A549 (cell line): ENCODE results near the gene MAGEE2. TPM values are rescaled to one million over a fixed set of nuclear protein-coding genes. Genes with fewer than 3 reads are reported as not detected.

Source experiments
- ATAC-seq, 2 experiments: fragments of 200-7000 bp in 1 of 2; fragments of >200 bp in 1 of 2; cut with Nextera tagmentation in 1 of 2; cut with Tn5 transposase in 1 of 2; 3 replicates each; pipeline versions ENCODE4 v1.8.0 to v1.9.1; 2018 to 2020; ENCODE audit warnings: mild to moderate bottlenecking in 1 of 2, moderate library complexity in 1 of 2
- CTCF ChIA-PET: fragments of 300-600 bp; sonication (Branson Sonifier 250); formaldehyde crosslinking; extraction: SDS; loops from one replicate; lab custom pipeline; 2021; ENCODE audit warnings: antibody characterized with exemption, inconsistent platforms; lab: Yijun Ruan, JAX
- POLR2A ChIA-PET: fragments of 350-600 bp; formaldehyde crosslinking; extraction: SDS; loops from one replicate; lab custom pipeline; 2021; ENCODE audit warnings: antibody characterized with exemption, inconsistent platforms; lab: Yijun Ruan, JAX
- DNase-seq, 2 experiments: peaks; one replicate each; pipeline versions ENCODE4 v3.0.0 to v3.0.0-alpha.2; 2011 to 2016; ENCODE audit warnings: low read depth in 1 of 2, low spot score in 1 of 2
- FAIRE-seq: peaks from 2 replicates; lab custom pipeline; 2011; peaks lifted over from hg19 to GRCh38; lab: Jason Lieb, UNC
- H3K27ac ChIP-seq, 2 experiments: fragments of >200 bp; sonication (Bioruptor Twin); formaldehyde crosslinking; 3 replicates each; pipeline ENCODE4 v1.5.1; 2016 to 2017
- H3K4me1 ChIP-seq: fragments of >200 bp; sonication (Bioruptor Twin); formaldehyde crosslinking; 3 replicates; pipeline ENCODE4 v1.6.1; 2016
- H3K4me2 ChIP-seq: fragments of >200 bp; sonication (Bioruptor Twin); formaldehyde crosslinking; 3 replicates; pipeline ENCODE4 v1.6.1; 2016
- H3K4me3 ChIP-seq: fragments of >200 bp; sonication (Bioruptor Twin); formaldehyde crosslinking; 3 replicates; pipeline ENCODE4 v1.5.1; 2016
- H3K9me3 ChIP-seq: fragments of >200 bp; sonication (Bioruptor Twin); formaldehyde crosslinking; 3 replicates; pipeline ENCODE4 v1.6.1; 2016
- ATOH8 ChIP-seq: fragments of 250-450 bp; sonication (Bioruptor Pico); IDR thresholded peaks from 2 replicates; pipeline ENCODE4 v1.5.0; 2020; ENCODE audit warnings: low read depth, mild to moderate bottlenecking, moderate library complexity
- CBX2 ChIP-seq: fragments of 200-600 bp; sonication (generic); IDR thresholded peaks from 2 replicates; pipeline ENCODE4 v1.6.1; 2016; ENCODE audit warnings: low read depth, mild to moderate bottlenecking, borderline replicate concordance
- CHD4 ChIP-seq: fragments of 200-600 bp; sonication (generic); IDR thresholded peaks from 2 replicates; pipeline ENCODE4 v1.6.1; 2016; ENCODE audit warnings: antibody characterized with exemption, mild to moderate bottlenecking, borderline replicate concordance
- EHF ChIP-seq: fragments of 250-450 bp; sonication (Bioruptor Pico); IDR thresholded peaks from 2 replicates; pipeline ENCODE4 v1.5.0; 2020; ENCODE audit warnings: mild to moderate bottlenecking
- FOSB ChIP-seq: fragments of 250-450 bp; sonication (Bioruptor Pico); IDR thresholded peaks from 2 replicates; pipeline ENCODE4 v1.5.0; 2020; ENCODE audit warnings: mild to moderate bottlenecking, moderate library complexity
- FOSL2 ChIP-seq, 2 experiments: fragments of 450-650 bp in 1 of 2; fragments of >200 bp in 1 of 2; sonication (Bioruptor Twin) in 1 of 2; formaldehyde crosslinking; IDR thresholded peaks; 2 replicates each; pipeline versions ENCODE4 v1.5.0 to v1.6.1; 2016 to 2020; ENCODE audit warnings: mild to moderate bottlenecking in 1 of 2, moderate library complexity in 1 of 2
- FOXS1 ChIP-seq: fragments of 250-450 bp; sonication (Bioruptor Pico); IDR thresholded peaks from 2 replicates; pipeline ENCODE4 v1.5.0; 2020; ENCODE audit warnings: mild to moderate bottlenecking, moderate library complexity
- HDAC2 ChIP-seq: fragments of 200-600 bp; sonication (generic); IDR thresholded peaks from 2 replicates; pipeline ENCODE4 v1.6.1; 2016
- HEYL ChIP-seq: fragments of 250-450 bp; sonication (Bioruptor Pico); IDR thresholded peaks from 2 replicates; pipeline ENCODE4 v1.8.0; 2021; ENCODE audit warnings: mild to moderate bottlenecking, moderate library complexity
- HMGXB4 ChIP-seq: fragments of 250-450 bp; sonication (Bioruptor Pico); IDR thresholded peaks from 2 replicates; pipeline ENCODE4 v1.5.0; 2021; ENCODE audit warnings: mild to moderate bottlenecking, moderate library complexity, borderline replicate concordance
- JUNB ChIP-seq: fragments of >200 bp; sonication (Bioruptor Twin); formaldehyde crosslinking; IDR thresholded peaks from 2 replicates; pipeline ENCODE4 v1.6.1; 2016
- KDM1A ChIP-seq: fragments of 200-600 bp; sonication (generic); IDR thresholded peaks from 2 replicates; pipeline ENCODE4 v1.6.1; 2016; ENCODE audit warnings: low read depth, mild to moderate bottlenecking
- KDM5A ChIP-seq: fragments of 200-600 bp; sonication (generic); IDR thresholded peaks from 2 replicates; pipeline ENCODE4 v1.6.1; 2016; ENCODE audit warnings: antibody characterized with exemption, mild to moderate bottlenecking
- MYC ChIP-seq: IDR thresholded peaks from 2 replicates; pipeline ENCODE4 v1.6.1; 2012; ENCODE audit warnings: mild to moderate bottlenecking, inconsistent platforms, low read length, improper control_type of control experiment, borderline replicate concordance
- NFE2L2 ChIP-seq: fragments of 150-350 bp; conservative IDR thresholded peaks from 2 replicates; pipeline ENCODE4 v1.6.1; 2014; ENCODE audit warnings: low read length
- NPAS2 ChIP-seq: fragments of 250-450 bp; sonication (Bioruptor Pico); IDR thresholded peaks from 2 replicates; pipeline ENCODE4 v1.8.0; 2022; ENCODE audit warnings: mild to moderate bottlenecking, moderate library complexity, borderline replicate concordance
- PBX3 ChIP-seq: IDR thresholded peaks from 2 replicates; pipeline ENCODE4 v1.6.1; 2012
- RARB ChIP-seq: fragments of 250-450 bp; sonication (Bioruptor Pico); IDR thresholded peaks from 2 replicates; pipeline ENCODE4 v1.8.0; 2021; ENCODE audit warnings: mild to moderate bottlenecking, moderate library complexity
- TFCP2L1 ChIP-seq: fragments of 250-450 bp; sonication (Bioruptor Pico); IDR thresholded peaks from 2 replicates; pipeline ENCODE4 v1.5.0; 2021; ENCODE audit warnings: mild to moderate bottlenecking
- TP53 ChIP-seq: fragments of 250-450 bp; sonication (Bioruptor Pico); IDR thresholded peaks from 2 replicates; pipeline ENCODE4 v1.5.0; 2021; ENCODE audit warnings: mild to moderate bottlenecking, moderate library complexity
- USF2 ChIP-seq: fragments of 450-650 bp; IDR thresholded peaks from 2 replicates; pipeline ENCODE4 v1.6.1; 2014; ENCODE audit warnings: antibody characterized with exemption
- ZFP36 ChIP-seq: fragments of 450-650 bp; IDR thresholded peaks from 2 replicates; pipeline ENCODE4 v1.6.1; 2014; ENCODE audit warnings: borderline replicate concordance; ENCODE audit not compliant: partially characterized antibody
- ZNF302 ChIP-seq: fragments of 250-450 bp; sonication (Bioruptor Pico); IDR thresholded peaks from 2 replicates; pipeline ENCODE4 v1.9.0; 2021; ENCODE audit warnings: inconsistent platforms, mild to moderate bottlenecking, moderate library complexity
- WGBS: methylation state at CpG from one replicate; pipeline ENCODE4 v1.1.6; 2017; ENCODE audit errors: missing lambda C conversion rate; 5-methylcytosine and 5-hydroxymethylcytosine counted together
- polyA minus RNA-seq: library from RNA; depleted of rRNA, polyadenylated mRNA; stranded (reverse); fragments of >200 nt; gene quantifications from 2 replicates; pipeline ENCODE4 v1.2.3, GENCODE V29; 2011; rRNA and poly(A)+ RNA removed
- polyA plus RNA-seq, 4 experiments: library from polyadenylated mRNA; depleted of rRNA in 3 of 4; stranded (reverse); fragments of >200 nt; fragmentation: RNase III in 1 of 4; extraction: RNeasy Plus Mini Kit Qiagen cat#74134 plus additional on column Dnase treatment in 1 of 4; gene quantifications; 2 replicates in 3 of 4; 3 replicates in 1 of 4; pipeline ENCODE4 v1.2.3, GENCODE V29; 2011 to 2017
- TF ChIP-seq, protein P1 (sequence below): fragments of >200 bp; sonication (Bioruptor Twin); formaldehyde crosslinking; IDR thresholded peaks from 2 replicates; pipeline ENCODE4 v1.6.1; 2016
- TF ChIP-seq, protein P2 (sequence below): IDR thresholded peaks from 2 replicates; pipeline ENCODE4 v1.6.1; 2012

The MAGEE2 gene, protein sequence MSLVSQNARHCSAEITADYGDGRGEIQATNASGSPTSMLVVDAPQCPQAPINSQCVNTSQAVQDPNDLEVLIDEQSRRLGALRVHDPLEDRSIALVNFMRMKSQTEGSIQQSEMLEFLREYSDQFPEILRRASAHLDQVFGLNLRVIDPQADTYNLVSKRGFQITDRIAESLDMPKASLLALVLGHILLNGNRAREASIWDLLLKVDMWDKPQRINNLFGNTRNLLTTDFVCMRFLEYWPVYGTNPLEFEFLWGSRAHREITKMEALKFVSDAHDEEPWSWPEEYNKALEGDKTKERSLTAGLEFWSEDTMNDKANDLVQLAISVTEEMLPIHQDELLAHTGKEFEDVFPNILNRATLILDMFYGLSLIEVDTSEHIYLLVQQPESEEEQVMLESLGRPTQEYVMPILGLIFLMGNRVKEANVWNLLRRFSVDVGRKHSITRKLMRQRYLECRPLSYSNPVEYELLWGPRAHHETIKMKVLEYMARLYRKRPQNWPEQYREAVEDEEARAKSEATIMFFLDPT
- polyA plus RNA-seq (2011; rRNA removed) (0.03 TPM in 1 of 2 replicates, not detected in the other), polyA plus RNA-seq (2017; fragmentation: RNase III; extraction: RNeasy Plus Mini Kit Qiagen cat#74134 plus additional on column Dnase treatment) (not detected in 3 replicates), polyA minus RNA-seq (not detected in 2 replicates)
- polyA plus RNA-seq (2012; cell fraction: cytosol; rRNA removed), result 0.01 TPM in 1 of 2 replicates, not detected in the other
- not detected in 2 replicates for polyA plus RNA-seq (2012; cell fraction: nucleus; rRNA removed)

- peak; percentile 74 to 80; a peak in 4 of 6 replicates for ATAC-seq
Observed at GRCh38 chrX:75784680-75785491, at the start of gene MAGEE2. Gene MAGEE2 (minus strand): TSS chrX:75785254. CDS start chrX:75785051, 203 bp downstream.

DNA sequence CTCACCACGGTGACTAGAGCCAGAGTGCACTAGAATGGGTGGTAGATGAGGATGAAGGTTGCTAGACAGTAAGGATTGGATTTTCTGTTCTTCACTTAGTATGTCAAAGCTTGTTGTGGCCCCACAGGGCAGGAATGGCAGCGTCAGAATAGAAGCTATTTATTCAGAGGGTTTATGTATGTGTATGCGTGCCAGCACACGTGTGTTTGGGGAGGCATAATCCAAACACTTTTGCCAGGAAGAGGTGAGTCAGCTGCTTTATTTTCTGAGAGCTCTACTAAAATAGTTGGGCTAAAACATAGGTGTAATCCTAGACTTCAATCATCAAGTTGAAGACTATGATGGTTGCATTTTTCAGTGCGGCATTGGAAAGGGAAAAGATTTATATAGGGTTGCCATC, 1.2 kb upstream of the MAGEE2 start:
- ATAC-seq (no peak), DNase-seq (no peak), FAIRE-seq (no peak)
- no peak overlapping the region for H3K27ac ChIP-seq
- no peak overlapping the region for H3K4me2 ChIP-seq
- ChIA-PET CTCF (no interaction called here), POLR2A (no interaction called here)
- no peaks in the 10 kb centered on the region for H3K4me1 ChIP-seq
- 3% methylated on average over 5 of the region's 5 CpGs for WGBS
- TF ChIP-seq FOSB (CRISPR knock-in tag) (no peak), TFCP2L1 (CRISPR knock-in tag) (no peak), FOXS1 (CRISPR knock-in tag) (no peak), EHF (CRISPR knock-in tag) (no peak), NFE2L2 (no peak), NPAS2 (CRISPR knock-in tag) (no peak), JUNB (no peak), ATOH8 (CRISPR knock-in tag) (no peak), CHD4 (no peak), HMGXB4 (CRISPR knock-in tag) (no peak), ZNF302 (no peak), CBX2 (no peak), TP53 (CRISPR knock-in tag) (no peak), ZFP36 (no peak), FOSL2 (IDR thresholded peaks at IDR 0.05) (no peak), FOSL2 (CRISPR knock-in tag; IDR thresholded peaks at IDR 0.05) (no peak), KDM1A (no peak), HDAC2 (no peak)
- TF ChIP-seq, protein P1, sequence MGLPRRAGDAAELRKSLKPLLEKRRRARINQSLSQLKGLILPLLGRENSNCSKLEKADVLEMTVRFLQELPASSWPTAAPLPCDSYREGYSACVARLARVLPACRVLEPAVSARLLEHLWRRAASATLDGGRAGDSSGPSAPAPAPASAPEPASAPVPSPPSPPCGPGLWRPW, result no peak
- TF ChIP-seq, protein P2, sequence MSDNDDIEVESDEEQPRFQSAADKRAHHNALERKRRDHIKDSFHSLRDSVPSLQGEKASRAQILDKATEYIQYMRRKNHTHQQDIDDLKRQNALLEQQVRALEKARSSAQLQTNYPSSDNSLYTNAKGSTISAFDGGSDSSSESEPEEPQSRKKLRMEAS, result no peak
- no peak overlapping the region for H3K4me3 ChIP-seq
- no peaks in the 10 kb centered on the region for H3K9me3 ChIP-seq

More at GRCh38 chrX:75784680-75785491, at the start of gene MAGEE2:
- H3K27ac ChIP-seq, result no peak within 1 kb of the TSS
- peak within 1 kb of the TSS; percentile 24 for H3K4me3 ChIP-seq
- H3K4me2 ChIP-seq, result peak within 1 kb of the TSS; percentile 66
- POLR2A ChIA-PET, result no interaction called here
- DNase-seq, result peak in 1 of 2 experiments; percentile 14
- 10% methylated on average over 18 of the region's 36 CpGs for WGBS
- CTCF ChIA-PET, result no interaction called here
- H3K4me1 ChIP-seq, result no peaks in the 10 kb centered on the region
- no peak for TF ChIP-seq RARB
- TF ChIP-seq PBX3, result no peak
- no peak for TF ChIP-seq USF2
- TF ChIP-seq KDM5A, result no peak
- no peak for TF ChIP-seq MYC
- TF ChIP-seq NFE2L2, result no peak
- TF ChIP-seq HEYL (CRISPR knock-in tag), result no peak
- TF ChIP-seq, all 56 proteins: peak for 0
- no peaks in the 10 kb centered on the region for H3K9me3 ChIP-seq
- FAIRE-seq, result no peak
